GM18511 (cell line): ENCODE data around the gene MRPS30.
"Not testable (repeated sequence)": the region's sequence is repeated elsewhere in the genome, so short reads cannot be mapped to it uniquely, and the experiment has no call there.

Source experiments
- ATAC-seq: cut with Tn5 transposase; IDR thresholded peaks from one replicate; pipeline ENCODE4 v1.9.1; 2021; ENCODE audit warnings: mild to moderate bottlenecking, moderate library complexity; ENCODE audit not compliant: unreplicated experiment

MRPS30 gene

DNA sequence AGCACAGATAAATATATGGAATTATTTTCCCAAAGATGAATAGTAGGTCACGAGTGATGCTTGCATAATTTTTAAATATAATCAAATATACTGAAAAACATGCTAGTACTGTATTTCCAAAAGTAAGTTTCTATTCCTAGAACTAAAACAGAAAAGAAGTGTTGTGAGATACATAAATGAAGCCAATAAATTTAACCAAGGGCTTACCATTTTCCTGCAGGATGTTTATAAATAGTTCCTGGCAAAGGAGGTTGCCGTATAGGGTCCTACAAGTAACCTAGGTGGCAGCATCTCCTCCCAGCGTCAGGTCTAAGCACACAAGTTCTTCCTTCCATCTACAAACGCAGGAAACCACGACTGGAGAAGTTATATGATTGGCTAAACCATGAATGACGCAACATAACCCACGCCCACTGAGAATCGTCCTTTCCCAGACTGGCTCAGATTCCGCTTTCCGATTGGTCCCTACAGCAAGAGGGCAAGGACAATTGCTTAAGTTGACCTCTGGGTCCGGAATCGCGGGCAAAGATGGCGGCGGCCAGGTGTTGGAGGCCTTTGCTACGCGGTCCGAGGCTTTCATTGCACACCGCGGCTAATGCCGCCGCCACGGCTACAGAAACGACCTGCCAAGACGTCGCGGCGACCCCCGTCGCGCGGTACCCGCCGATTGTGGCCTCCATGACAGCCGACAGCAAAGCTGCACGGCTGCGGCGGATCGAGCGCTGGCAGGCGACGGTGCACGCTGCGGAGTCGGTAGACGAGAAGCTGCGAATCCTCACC, at the start of gene MRPS30:
TSS of gene MRPS30 (plus strand) at position 513 of the 780 bp plus-strand sequence. CDS start at position 529, 16 bp downstream.
- peak; percentile 98 for ATAC-seq

GRCh38 chr5:44769200-44769876, 39.4 kb upstream of the MRPS30 start:
- no peak for ATAC-seq

- no peak for ATAC-seq
Observed at GRCh38 chr5:44769877-44770209, 38.9 kb upstream of the MRPS30 start.

- no peak for ATAC-seq
Observed at GRCh38 chr5:44770780-44771717, 37.7 kb upstream of the MRPS30 start.

- ATAC-seq: not testable (repeated sequence)
Observed at GRCh38 chr5:44772397-44772796, 36.4 kb upstream of the MRPS30 start.

- peak; percentile 73 for ATAC-seq
Observed at GRCh38 chr5:44774279-44774880, 34.4 kb upstream of the MRPS30 start.

DNA sequence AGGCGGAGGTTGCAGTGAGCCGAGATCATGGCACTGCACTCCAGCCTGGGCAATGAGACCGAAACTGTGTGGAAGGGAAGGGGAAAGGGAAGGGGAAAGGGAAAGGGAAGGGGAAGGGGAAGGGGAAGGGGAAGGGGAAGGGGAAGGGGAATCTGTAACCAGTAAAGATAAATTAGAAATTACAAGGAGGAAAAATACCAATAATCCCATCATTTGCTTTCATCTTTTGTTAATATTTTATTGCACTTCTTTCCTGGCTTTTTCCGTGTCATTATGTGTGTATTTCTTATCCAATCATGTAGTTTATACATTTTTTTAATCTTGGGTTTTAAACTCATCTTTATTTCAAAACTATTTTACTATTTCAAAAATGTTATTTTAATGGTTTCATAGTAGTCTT, 29.6 kb upstream of the MRPS30 start:
- no peak for ATAC-seq

DNA sequence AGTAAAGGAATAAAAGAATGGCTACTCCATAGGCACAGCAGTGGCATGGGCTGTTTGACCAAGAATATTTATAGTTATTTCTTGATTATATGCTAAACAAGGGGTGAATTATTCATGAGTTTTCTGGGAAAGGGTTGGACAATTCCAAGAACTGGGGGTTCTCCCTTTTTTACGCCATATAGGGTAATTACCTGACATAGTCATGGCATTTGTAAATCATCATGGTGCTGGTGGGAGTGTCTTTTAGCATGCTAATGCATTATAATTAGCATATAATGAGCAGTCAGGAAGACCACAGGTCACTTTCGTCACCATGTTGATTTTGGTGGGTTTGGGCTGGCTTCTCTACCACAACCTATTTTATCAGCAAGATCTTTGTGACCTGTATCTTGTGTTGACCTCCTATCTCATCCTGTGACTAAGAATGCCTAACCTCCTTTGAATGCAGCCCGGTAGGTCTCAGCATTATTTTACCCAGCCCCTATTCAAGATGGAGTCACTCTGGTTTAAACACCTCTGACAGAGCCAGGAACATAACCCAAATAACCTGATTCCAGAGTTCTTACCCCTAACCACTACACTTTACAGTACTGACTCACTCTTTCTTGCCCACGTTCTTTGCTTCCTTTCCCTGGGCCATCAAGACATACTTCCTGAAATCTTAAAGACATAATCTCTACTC, 25.0 kb upstream of the MRPS30 start:
- ATAC-seq: no peak

GRCh38 chr5:44787731-44788130, 21.0 kb upstream of the MRPS30 start:
- no peak for ATAC-seq

DNA sequence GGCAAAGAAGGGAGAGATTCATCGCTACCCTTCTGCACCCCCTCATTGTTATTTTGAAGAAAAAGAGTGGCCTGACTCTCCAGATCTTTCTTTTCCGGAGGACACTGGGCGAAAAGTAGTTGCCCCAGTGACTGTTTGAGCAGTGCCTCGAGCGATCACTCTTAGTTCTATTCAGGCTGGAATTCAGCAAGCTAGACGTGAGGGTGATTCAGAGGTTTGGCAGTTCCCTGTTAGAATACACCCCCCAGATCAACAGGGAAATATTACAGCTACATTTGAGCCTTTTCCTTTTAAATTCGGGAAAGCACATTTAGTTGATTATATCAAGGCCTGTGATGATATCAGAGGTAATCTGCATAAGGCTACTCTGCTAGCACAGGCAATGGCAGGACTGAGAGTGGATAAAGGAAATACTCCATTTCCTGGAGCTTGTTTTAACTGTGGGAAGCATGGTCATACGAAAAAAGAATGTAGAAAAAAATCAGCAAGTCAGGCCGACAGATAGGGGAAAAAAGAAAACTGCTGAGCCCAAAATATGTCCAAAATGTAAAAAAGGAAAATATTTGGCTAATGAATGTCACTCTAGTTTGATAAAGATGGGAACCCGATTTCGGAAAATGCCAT, 19.3 kb upstream of the MRPS30 start:
- not testable (repeated sequence) for ATAC-seq

DNA sequence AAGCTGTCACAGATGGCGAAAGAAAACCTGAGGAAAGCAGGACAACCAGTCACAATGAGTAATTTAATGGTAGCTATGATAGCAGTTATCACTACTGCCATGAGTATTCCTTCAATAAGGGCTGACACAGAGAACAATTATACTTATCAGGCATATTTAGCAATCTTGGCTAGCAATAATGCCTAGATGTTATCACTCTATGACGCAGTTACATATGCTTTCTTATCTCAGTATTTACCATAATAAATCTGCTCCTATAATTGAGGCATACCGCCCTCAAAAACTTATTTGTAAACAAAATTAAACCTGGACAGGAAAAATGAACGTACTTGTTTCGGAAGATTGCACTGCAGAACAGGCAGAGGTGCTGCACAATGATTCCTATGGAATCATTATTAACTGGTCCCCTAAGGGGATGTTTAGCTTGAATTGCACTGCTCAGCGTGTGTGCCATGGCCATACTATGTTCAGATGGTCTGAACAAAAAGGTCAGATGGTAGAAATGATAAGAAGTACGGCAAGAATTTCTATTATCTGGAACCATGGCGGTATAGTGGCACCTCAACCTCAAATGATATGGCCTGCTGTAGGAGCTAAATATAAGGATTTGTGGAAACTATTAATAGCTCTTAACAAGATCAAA, 16.6 kb upstream of the MRPS30 start:
- ATAC-seq: not testable (repeated sequence)

- ATAC-seq: no peak
Observed at GRCh38 chr5:44794371-44794770, 14.4 kb upstream of the MRPS30 start.

- no peak for ATAC-seq
Observed at GRCh38 chr5:44795496-44795895, 13.3 kb upstream of the MRPS30 start.

- no peak for ATAC-seq
Observed at GRCh38 chr5:44797841-44798240, 10.9 kb upstream of the MRPS30 start.

- no peak for ATAC-seq
Observed at GRCh38 chr5:44801992-44802391, 6.8 kb upstream of the MRPS30 start.

GRCh38 chr5:44806608-44807007, 2.1 kb upstream of the MRPS30 start:
- no peak for ATAC-seq

DNA sequence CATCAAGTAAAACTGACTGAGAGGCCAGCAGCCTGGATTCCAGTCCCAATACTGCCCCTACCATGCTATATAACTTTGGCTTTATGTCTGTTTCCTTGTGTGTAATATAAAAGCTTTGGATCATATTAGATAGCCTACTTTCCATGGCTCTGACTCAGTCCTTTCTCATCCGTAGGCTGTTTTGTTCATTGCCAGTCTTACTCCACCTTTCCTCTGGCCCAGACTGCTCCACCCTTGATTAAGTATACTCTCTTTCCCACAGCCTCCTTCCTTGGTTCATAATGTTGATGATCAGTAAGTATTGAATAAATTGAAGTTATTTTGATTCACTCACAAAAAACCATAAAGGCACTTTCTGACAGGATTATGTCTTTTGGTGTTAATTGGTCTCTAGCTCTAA, 1.5 kb upstream of the MRPS30 start:
- no peak for ATAC-seq

GRCh38 chr5:44809215-44809955, 638 bp downstream of the MRPS30 start:
- ATAC-seq: peak; percentile 46

- no peak for ATAC-seq
Observed at GRCh38 chr5:44809956-44810420, 1.2 kb downstream of the MRPS30 start.
